Bronchus fibroblast of lung (primary cell): ENCODE results near the gene DOCK8. TPM values are rescaled to one million over a fixed set of nuclear protein-coding genes. Genes with fewer than 3 reads are reported as not detected.

Experiments used
- total RNA-seq: library from RNA; depleted of rRNA; stranded (reverse); fragments of >200 nt; gene quantifications from 2 replicates; pipeline ENCODE4 v1.2.3, GENCODE V29; 2015

DOCK8 gene
- under 0.01 TPM in 1 of 2 replicates, not detected in the other for total RNA-seq

DNA sequence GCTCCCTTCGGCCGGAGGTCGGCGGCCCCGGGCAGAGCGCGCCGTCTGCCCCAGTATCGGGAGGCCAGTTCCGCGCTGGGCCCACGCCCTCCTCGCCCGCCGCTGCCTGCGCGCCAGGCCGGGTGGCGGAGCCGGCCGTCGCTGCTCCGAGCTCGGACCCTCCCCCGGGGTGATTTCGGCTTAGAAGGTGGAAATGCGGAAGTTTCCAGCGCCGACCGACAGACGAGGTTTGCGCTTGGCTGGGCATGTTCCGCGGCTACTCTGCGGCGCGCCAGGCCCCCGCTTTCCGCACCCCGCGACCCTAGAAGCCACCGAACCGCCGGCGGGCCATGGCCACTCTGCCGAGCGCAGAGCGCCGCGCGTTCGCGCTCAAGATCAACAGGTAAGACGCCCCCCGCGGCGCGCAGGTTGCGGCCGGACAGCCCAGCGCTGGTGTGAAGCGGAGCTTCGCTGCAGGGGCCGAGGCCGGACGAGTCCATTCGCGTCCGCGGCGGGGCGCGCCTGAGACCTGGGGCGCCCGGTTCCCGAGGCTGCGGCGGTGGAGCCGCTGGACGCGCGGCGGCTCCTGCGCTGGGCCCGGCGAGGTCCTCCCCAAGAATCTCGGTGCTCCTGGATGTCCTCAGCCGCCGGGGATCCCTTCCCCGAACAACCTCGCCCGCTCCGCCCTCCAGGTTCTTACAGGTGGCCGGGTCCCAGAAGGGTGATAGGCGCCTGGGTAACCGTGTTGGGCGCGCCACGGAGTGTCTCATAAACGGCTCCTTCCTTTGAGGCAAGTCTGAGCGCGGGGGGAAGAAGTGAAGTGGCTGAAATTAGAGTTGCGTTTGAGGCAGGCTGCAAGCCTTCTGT lies at the start of gene DOCK8:
DOCK8 (plus strand) TSS at position 218 of the 846 bp plus-strand sequence; CDS start at position 330, 112 bp downstream.

DNA sequence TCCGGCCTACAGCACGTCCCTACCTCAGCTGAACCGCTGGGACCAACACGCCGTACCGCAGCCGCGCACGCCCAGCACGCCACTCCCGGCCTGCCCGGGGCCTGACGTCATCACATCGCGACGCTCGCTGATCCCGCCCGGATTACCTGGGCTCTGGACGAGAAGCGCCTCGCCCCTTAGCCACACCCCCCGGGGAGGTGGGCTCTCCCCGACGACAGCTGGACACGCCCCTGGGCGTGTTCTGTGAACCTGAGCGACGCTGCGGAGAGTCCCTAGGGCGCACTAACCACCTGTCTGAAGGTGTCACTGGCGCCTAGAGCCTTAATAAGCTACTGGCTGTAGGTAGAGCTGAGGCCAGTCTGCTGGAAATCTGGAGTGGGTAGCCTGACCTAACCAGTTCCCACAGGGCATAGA lies 35.7 kb upstream of the DOCK8 start, which contains the start of gene ZNG1A:
ZNG1A (minus strand) TSS at position 87 of the 414 bp plus-strand sequence. CDS start 87 bp downstream, outside the sequence.

DNA sequence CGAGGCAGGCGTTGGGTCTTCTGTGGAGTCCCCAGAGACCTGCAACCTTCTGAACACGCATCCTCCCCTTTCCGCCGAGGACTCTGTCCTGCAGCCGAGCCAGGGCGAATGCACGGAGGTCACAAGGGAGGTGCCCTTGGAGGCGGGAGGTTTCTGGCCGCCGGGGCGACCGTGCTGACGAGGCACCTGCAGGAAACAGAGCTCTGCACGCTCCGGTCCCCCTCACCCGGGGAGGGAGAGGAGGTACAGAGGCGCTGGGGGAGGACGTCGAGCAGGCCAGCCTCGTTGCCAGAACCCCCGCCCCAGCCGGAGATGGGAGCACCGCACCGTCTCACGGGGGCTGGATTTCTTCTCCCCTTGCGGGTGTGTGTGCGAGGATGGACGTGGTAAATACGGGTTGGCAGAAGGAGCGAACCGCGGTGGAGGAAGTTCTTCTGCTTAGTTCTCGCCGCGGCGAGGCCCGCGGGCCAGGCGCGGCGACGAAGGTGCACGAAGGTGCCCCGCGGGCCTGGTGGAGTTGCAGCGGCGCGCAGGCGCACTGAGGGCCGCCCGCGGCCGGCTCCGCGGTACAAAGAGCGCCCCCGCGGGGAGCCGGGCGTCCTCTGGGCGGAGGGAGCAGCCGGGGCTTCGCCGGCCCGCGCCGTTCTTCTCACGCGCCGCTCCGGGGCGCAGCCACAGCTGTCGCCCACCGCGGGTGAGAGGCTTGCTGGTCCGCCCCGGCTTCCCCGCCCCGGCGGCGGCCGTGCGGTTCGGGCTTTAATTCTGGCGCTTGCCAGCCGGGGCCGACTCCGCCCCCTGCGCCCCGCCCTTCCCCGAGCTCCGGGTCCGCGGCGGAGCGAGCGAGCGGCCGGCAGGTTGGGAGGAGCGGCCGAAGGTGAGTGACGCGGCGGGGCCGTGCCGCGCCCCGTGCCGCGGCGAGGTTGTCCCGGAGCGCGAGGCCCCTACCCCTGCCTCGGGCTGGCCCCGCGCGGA lies 289.5 kb downstream of the DOCK8 start, which contains the start of gene KANK1:
KANK1 (plus strand) TSS at position 815 of the 972 bp plus-strand sequence.

Other genes starting within 250 kb of the DOCK8 start
- gene WASHC1, start 185.4 kb upstream of the DOCK8 start, total RNA-seq = 3.4 and 4.2 TPM in 2 replicates
- 0.34 TPM in 1 of 2 replicates, not detected in the other for gene FOXD4, start 96.4 kb upstream of the DOCK8 start, total RNA-seq
- gene ZNG1A, start 35.8 kb upstream of the DOCK8 start, total RNA-seq = 17.0 and 17.8 TPM in 2 replicates